GM23338 (cell line): ENCODE data around the gene EVL. TPM values are rescaled to one million over a fixed set of nuclear protein-coding genes. Genes with fewer than 3 reads are reported as not detected.

ENCODE experiments used
- ATAC-seq: fragments of 200-7000 bp; cut with Tn5 transposase; 3 replicates; pipeline ENCODE4 v1.9.1; 2020
- DNase-seq: peaks from one replicate; pipeline ENCODE4 v3.0.0-alpha.2; 2015; ENCODE audit warnings: low spot score
- H2AFZ ChIP-seq: fragments of 200-600 bp; sonication (generic); 2 replicates; pipeline ENCODE4 v1.8.0; 2016; ENCODE audit warnings: antibody characterized with exemption, mild to moderate bottlenecking, moderate library complexity
- H3F3A ChIP-seq: fragments of 200-600 bp; sonication (generic); replicated peaks from 2 replicates; pipeline ENCODE4 v1.8.0; 2017; ENCODE audit warnings: antibody characterized with exemption, mixed run types, low read depth
- H3K27ac ChIP-seq: fragments of 200-600 bp; sonication (generic); 2 replicates; pipeline ENCODE4 v1.6.1; 2016; ENCODE audit warnings: low read depth
- H3K27me3 ChIP-seq: fragments of 200-600 bp; sonication (generic); 2 replicates; pipeline ENCODE4 v1.8.0; 2016; ENCODE audit warnings: mild to moderate bottlenecking, mixed run types, moderate library complexity; ENCODE audit not compliant: insufficient read depth
- H3K36me3 ChIP-seq: fragments of 200-600 bp; sonication (generic); 2 replicates; pipeline ENCODE4 v1.8.0; 2016; ENCODE audit warnings: mild to moderate bottlenecking; ENCODE audit not compliant: insufficient read depth
- H3K4me1 ChIP-seq: fragments of 200-600 bp; sonication (generic); 2 replicates; pipeline ENCODE4 v1.8.0; 2016; ENCODE audit warnings: mild to moderate bottlenecking, moderate library complexity; ENCODE audit not compliant: insufficient read depth
- H3K4me2 ChIP-seq: fragments of 200-600 bp; sonication (generic); 2 replicates; pipeline ENCODE4 v1.7.1; 2017; ENCODE audit warnings: mixed run types
- H3K4me3 ChIP-seq: fragments of 200-600 bp; sonication (generic); 2 replicates; pipeline ENCODE4 v1.6.1; 2016; ENCODE audit warnings: mixed run types
- H3K79me2 ChIP-seq: fragments of 200-600 bp; sonication (generic); replicated peaks from 2 replicates; pipeline ENCODE4 v1.8.0; 2017; ENCODE audit warnings: mild to moderate bottlenecking; ENCODE audit not compliant: insufficient read depth
- H3K9me2 ChIP-seq: fragments of 200-600 bp; sonication (generic); 2 replicates; pipeline ENCODE4 v1.8.0; 2017; ENCODE audit not compliant: insufficient read depth
- H4K20me1 ChIP-seq: fragments of 200-600 bp; sonication (generic); replicated peaks from 2 replicates; pipeline ENCODE4 v1.8.0; 2017; ENCODE audit warnings: mild to moderate bottlenecking; ENCODE audit not compliant: insufficient read depth
- H3K27ac Mint-ChIP-seq: 2 replicates; pipeline ENCODE4 v1.8.0; 2020; ENCODE audit warnings: inconsistent platforms, mild to moderate bottlenecking, moderate library complexity, mixed read lengths
- H3K27me3 Mint-ChIP-seq: 3 replicates; pipeline ENCODE4 v1.8.0; 2022; ENCODE audit warnings: low read depth, mild to moderate bottlenecking, moderate library complexity, mixed read lengths, inconsistent platforms; ENCODE audit not compliant: insufficient read depth, poor library complexity
- H3K36me3 Mint-ChIP-seq: 3 replicates; pipeline ENCODE4 v1.8.0; 2021; ENCODE audit warnings: low read depth, mild to moderate bottlenecking, inconsistent platforms, moderate library complexity, mixed read lengths
- H3K4me1 Mint-ChIP-seq: 3 replicates; pipeline ENCODE4 v1.8.0; 2020; ENCODE audit warnings: mild to moderate bottlenecking, inconsistent platforms, mixed read lengths
- H3K4me3 Mint-ChIP-seq: 3 replicates; pipeline ENCODE4 v1.8.0; 2021; ENCODE audit warnings: moderate library complexity, mild to moderate bottlenecking, inconsistent platforms, mixed read lengths
- H3K9me3 Mint-ChIP-seq: 3 replicates; pipeline ENCODE4 v1.8.0; 2020; ENCODE audit warnings: moderate library complexity, mild to moderate bottlenecking, inconsistent platforms, mixed read lengths
- CREB1 ChIP-seq: fragments of 250-450 bp; sonication (Bioruptor Pico); IDR thresholded peaks from 2 replicates; pipeline ENCODE4 v1.5.0; 2020; ENCODE audit warnings: low read depth, mild to moderate bottlenecking, moderate library complexity
- ETS1 ChIP-seq: IDR thresholded peaks from 2 replicates; pipeline ENCODE4 v1.6.1; 2016; ENCODE audit warnings: antibody characterized with exemption
- EZH2 ChIP-seq: fragments of 200-600 bp; sonication (generic); IDR thresholded peaks from one replicate; pipeline ENCODE4 v1.8.0; 2017; ENCODE audit warnings: antibody characterized with exemption, mild to moderate bottlenecking, low read depth; ENCODE audit not compliant: unreplicated experiment
- EZH2phosphoT487 ChIP-seq: fragments of 200-600 bp; sonication (generic); IDR thresholded peaks from one replicate; pipeline ENCODE4 v1.8.1; 2018; ENCODE audit warnings: antibody characterized with exemption; ENCODE audit not compliant: unreplicated experiment
- JUNB ChIP-seq: IDR thresholded peaks from one replicate; pipeline ENCODE4 v1.6.1; 2016; ENCODE audit warnings: antibody characterized with exemption; ENCODE audit not compliant: unreplicated experiment
- NANOG ChIP-seq: IDR thresholded peaks from 2 replicates; pipeline ENCODE4 v1.6.1; 2016; ENCODE audit warnings: antibody characterized with exemption, borderline replicate concordance
- POLR2AphosphoS5 ChIP-seq: IDR thresholded peaks from 2 replicates; pipeline ENCODE4 v1.6.1; 2016; ENCODE audit warnings: antibody characterized with exemption, low read depth
- REST ChIP-seq: IDR thresholded peaks from one replicate; pipeline ENCODE4 v1.6.1; 2018; ENCODE audit warnings: antibody characterized with exemption; ENCODE audit not compliant: unreplicated experiment
- STAT1 ChIP-seq: IDR thresholded peaks from one replicate; pipeline ENCODE4 v1.6.1; 2016; ENCODE audit warnings: antibody characterized with exemption; ENCODE audit not compliant: unreplicated experiment
- ZNF114 ChIP-seq: fragments of 250-450 bp; sonication (Bioruptor Pico); IDR thresholded peaks from 2 replicates; pipeline ENCODE4 v1.5.0; 2020; ENCODE audit warnings: mild to moderate bottlenecking, moderate library complexity
- ZNF331 ChIP-seq: fragments of 250-450 bp; sonication (Bioruptor Pico); IDR thresholded peaks from 2 replicates; pipeline ENCODE4 v1.5.0; 2020; ENCODE audit warnings: low read depth, mild to moderate bottlenecking, moderate library complexity
- polyA plus RNA-seq: library from polyadenylated mRNA; unstranded; fragments of >200 nt; fragmentation: Nextera tagmentation; extraction: Ambion mirVana; gene quantifications from 2 replicates; pipeline ENCODE4 v1.2.1, GENCODE V29; 2016
- total RNA-seq: library from RNA; depleted of rRNA; stranded (reverse); fragments of >200 nt; shearing (Covaris generic); gene quantifications from 2 replicates; pipeline ENCODE4 v1.2.3, GENCODE V29; 2014
- TF ChIP-seq, protein P1 (sequence below), 2 experiments: fragments of 200-600 bp in 1 of 2; sonication (generic) in 1 of 2; conservative IDR thresholded peaks; 2 replicates each; pipeline versions ENCODE4 v1.5.1 to v1.6.1; 2016 to 2017; ENCODE audit warnings: antibody characterized with exemption in 2 of 2, low read depth in 2 of 2, mild to moderate bottlenecking in 2 of 2, moderate library complexity in 1 of 2
- TF ChIP-seq, protein P2 (sequence below): fragments of 250-450 bp; sonication (Bioruptor Pico); IDR thresholded peaks from 2 replicates; pipeline ENCODE4 v1.5.0; 2020; ENCODE audit warnings: mild to moderate bottlenecking, moderate library complexity

The EVL gene
- total and polyA plus RNA-seq, 2 experiments from 2014 or later: 28.2 to 50.5 TPM

GRCh38 chr14:100020629-100021028, 44.6 kb upstream of the EVL start:
- TF ChIP-seq NANOG: no peak
- TF ChIP-seq ZNF331: no peak
- no peak for TF ChIP-seq CREB1 (CRISPR knock-in tag)
- no peak for TF ChIP-seq POLR2AphosphoS5
- TF ChIP-seq EZH2phosphoT487: no peak
- TF ChIP-seq, protein P1, sequence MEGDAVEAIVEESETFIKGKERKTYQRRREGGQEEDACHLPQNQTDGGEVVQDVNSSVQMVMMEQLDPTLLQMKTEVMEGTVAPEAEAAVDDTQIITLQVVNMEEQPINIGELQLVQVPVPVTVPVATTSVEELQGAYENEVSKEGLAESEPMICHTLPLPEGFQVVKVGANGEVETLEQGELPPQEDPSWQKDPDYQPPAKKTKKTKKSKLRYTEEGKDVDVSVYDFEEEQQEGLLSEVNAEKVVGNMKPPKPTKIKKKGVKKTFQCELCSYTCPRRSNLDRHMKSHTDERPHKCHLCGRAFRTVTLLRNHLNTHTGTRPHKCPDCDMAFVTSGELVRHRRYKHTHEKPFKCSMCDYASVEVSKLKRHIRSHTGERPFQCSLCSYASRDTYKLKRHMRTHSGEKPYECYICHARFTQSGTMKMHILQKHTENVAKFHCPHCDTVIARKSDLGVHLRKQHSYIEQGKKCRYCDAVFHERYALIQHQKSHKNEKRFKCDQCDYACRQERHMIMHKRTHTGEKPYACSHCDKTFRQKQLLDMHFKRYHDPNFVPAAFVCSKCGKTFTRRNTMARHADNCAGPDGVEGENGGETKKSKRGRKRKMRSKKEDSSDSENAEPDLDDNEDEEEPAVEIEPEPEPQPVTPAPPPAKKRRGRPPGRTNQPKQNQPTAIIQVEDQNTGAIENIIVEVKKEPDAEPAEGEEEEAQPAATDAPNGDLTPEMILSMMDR (conservative IDR thresholded peaks at IDR 0.05; ENCODE audit: low read depth in 2 of 2): no peak
- no peak for TF ChIP-seq JUNB
- no peak for TF ChIP-seq ETS1
- TF ChIP-seq STAT1: no peak
- TF ChIP-seq, protein P2, sequence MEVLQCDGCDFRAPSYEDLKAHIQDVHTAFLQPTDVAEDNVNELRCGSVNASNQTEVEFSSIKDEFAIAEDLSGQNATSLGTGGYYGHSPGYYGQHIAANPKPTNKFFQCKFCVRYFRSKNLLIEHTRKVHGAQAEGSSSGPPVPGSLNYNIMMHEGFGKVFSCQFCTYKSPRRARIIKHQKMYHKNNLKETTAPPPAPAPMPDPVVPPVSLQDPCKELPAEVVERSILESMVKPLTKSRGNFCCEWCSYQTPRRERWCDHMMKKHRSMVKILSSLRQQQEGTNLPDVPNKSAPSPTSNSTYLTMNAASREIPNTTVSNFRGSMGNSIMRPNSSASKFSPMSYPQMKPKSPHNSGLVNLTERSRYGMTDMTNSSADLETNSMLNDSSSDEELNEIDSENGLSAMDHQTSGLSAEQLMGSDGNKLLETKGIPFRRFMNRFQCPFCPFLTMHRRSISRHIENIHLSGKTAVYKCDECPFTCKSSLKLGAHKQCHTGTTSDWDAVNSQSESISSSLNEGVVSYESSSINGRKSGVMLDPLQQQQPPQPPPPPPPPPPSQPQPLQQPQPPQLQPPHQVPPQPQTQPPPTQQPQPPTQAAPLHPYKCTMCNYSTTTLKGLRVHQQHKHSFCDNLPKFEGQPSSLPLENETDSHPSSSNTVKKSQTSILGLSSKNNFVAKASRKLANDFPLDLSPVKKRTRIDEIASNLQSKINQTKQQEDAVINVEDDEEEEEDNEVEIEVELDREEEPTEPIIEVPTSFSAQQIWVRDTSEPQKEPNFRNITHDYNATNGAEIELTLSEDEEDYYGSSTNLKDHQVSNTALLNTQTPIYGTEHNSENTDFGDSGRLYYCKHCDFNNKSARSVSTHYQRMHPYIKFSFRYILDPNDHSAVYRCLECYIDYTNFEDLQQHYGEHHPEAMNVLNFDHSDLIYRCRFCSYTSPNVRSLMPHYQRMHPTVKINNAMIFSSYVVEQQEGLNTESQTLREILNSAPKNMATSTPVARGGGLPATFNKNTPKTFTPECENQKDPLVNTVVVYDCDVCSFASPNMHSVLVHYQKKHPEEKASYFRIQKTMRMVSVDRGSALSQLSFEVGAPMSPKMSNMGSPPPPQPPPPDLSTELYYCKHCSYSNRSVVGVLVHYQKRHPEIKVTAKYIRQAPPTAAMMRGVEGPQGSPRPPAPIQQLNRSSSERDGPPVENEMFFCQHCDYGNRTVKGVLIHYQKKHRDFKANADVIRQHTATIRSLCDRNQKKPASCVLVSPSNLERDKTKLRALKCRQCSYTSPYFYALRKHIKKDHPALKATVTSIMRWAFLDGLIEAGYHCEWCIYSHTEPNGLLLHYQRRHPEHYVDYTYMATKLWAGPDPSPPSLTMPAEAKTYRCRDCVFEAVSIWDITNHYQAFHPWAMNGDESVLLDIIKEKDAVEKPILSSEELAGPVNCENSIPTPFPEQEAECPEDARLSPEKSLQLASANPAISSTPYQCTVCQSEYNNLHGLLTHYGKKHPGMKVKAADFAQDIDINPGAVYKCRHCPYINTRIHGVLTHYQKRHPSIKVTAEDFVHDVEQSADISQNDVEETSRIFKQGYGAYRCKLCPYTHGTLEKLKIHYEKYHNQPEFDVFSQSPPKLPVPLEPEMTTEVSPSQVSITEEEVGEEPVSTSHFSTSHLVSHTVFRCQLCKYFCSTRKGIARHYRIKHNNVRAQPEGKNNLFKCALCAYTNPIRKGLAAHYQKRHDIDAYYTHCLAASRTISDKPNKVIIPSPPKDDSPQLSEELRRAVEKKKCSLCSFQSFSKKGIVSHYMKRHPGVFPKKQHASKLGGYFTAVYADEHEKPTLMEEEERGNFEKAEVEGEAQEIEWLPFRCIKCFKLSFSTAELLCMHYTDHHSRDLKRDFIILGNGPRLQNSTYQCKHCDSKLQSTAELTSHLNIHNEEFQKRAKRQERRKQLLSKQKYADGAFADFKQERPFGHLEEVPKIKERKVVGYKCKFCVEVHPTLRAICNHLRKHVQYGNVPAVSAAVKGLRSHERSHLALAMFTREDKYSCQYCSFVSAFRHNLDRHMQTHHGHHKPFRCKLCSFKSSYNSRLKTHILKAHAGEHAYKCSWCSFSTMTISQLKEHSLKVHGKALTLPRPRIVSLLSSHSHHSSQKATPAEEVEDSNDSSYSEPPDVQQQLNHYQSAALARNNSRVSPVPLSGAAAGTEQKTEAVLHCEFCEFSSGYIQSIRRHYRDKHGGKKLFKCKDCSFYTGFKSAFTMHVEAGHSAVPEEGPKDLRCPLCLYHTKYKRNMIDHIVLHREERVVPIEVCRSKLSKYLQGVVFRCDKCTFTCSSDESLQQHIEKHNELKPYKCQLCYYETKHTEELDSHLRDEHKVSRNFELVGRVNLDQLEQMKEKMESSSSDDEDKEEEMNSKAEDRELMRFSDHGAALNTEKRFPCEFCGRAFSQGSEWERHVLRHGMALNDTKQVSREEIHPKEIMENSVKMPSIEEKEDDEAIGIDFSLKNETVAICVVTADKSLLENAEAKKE: no peak
- no peak for TF ChIP-seq ZNF114
- no peak for TF ChIP-seq REST
- TF ChIP-seq EZH2: no peak

More at GRCh38 chr14:100020629-100021028, 44.6 kb upstream of the EVL start:
- Histone ChIP-seq H2AFZ (no peak overlapping the region), H3K27me3 (no peaks in the 10 kb centered on the region), H3K36me3 (no peaks in the 10 kb centered on the region), H3K4me1 (peaks cover 15% of the 10 kb centered on the region), H4K20me1 (peaks cover 20% of the 10 kb centered on the region), H3K79me2 (peaks cover 17% of the 10 kb centered on the region; the same call in 1 of the 2 replicates), H3K27ac (no peak overlapping the region), H3K4me3 (no peak overlapping the region), H3F3A (no peaks in the 10 kb centered on the region), H3K9me2 (no peaks in the 10 kb centered on the region), H3K4me2 (no peak overlapping the region)
- peaks cover 31% of the 10 kb centered on the region for H3K4me1 Mint-ChIP-seq
- H3K27ac Mint-ChIP-seq: no peak overlapping the region
- no peak overlapping the region for H3K4me3 Mint-ChIP-seq
- H3K9me3 Mint-ChIP-seq: no peaks in the 10 kb centered on the region; the same call in 2 of the 3 replicates
- DNase-seq (no peak), ATAC-seq (no peak)
- no peaks in the 10 kb centered on the region for H3K27me3 Mint-ChIP-seq
- no peaks in the 10 kb centered on the region for H3K36me3 Mint-ChIP-seq
